ENCODE data around the gene FECH. TPM values are rescaled to one million over a fixed set of nuclear protein-coding genes. Genes with fewer than 3 reads are reported as not detected.
A peak's percentile ranks its signal among the peaks of the same experiment; 100 is the strongest.

Gene FECH
- total and polyA plus RNA-seq, 9 of the 15 experiments (the other 6 are each of a cell fraction or from before 2014, with no cell fraction given) = 19.8 to 170 (median 56.8) TPM

DNA sequence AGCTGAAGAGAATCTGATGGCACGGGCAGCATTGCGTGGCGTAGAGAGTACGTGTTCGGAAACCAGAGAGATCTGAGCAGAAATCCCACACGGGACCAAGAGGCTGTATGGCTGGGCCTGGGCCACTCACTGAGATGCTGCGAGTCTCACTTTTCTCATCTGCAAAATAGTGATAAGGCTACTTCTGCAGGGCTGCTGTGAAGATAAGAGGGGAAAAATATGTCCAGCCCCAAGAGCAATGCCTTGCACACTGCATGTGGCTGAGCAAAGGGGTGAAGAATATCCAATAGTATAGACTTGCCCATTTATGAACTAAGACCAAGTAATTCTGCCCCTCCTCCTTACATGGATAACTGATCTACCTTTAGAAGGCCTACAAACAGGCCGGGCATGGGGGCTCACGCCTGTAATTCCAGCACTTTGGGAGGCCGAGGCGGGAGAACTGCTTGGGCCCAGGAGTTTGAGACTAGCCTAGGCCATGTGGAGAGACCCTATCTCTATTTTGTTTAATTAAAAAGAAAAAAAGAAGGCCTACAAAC lies 3.1 kb downstream of the FECH start (continued):
- TF ChIP-seq ZNF318 (IDR thresholded peaks at IDR 0.05; ENCODE audit: borderline replicate concordance in 1 of 2, low read depth in 1 of 2) (peak in 1 of 2 experiments; percentile 28; a peak in 1 of 4 replicates), ZNF551 (CRISPR knock-in tag; IDR thresholded peaks at IDR 0.05) (no peak), ETV6 (IDR thresholded peaks at IDR 0.05; ENCODE audit: borderline replicate concordance in 1 of 2, low read depth in 2 of 2, low read length in 1 of 2) (no peak), ETV6 (CRISPR knock-in tag; IDR thresholded peaks at IDR 0.05; ENCODE audit: borderline replicate concordance) (no peak), KDM4B (IDR thresholded peaks at IDR 0.05; ENCODE audit: borderline replicate concordance in 2 of 2, low read depth in 1 of 2) (no peak), KLF16 (IDR thresholded peaks at IDR 0.05) (peak; percentile 91), CLOCK (CRISPR knock-in tag; IDR thresholded peaks at IDR 0.05; ENCODE audit: borderline replicate concordance) (no peak), SNAPC5 (CRISPR knock-in tag; IDR thresholded peaks at IDR 0.05) (no peak)
- TF ChIP-seq, protein P1, sequence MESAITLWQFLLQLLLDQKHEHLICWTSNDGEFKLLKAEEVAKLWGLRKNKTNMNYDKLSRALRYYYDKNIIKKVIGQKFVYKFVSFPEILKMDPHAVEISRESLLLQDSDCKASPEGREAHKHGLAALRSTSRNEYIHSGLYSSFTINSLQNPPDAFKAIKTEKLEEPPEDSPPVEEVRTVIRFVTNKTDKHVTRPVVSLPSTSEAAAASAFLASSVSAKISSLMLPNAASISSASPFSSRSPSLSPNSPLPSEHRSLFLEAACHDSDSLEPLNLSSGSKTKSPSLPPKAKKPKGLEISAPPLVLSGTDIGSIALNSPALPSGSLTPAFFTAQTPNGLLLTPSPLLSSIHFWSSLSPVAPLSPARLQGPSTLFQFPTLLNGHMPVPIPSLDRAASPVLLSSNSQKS (CRISPR knock-in tag; IDR thresholded peaks at IDR 0.05) = no peak
- TF ChIP-seq, protein P2, sequence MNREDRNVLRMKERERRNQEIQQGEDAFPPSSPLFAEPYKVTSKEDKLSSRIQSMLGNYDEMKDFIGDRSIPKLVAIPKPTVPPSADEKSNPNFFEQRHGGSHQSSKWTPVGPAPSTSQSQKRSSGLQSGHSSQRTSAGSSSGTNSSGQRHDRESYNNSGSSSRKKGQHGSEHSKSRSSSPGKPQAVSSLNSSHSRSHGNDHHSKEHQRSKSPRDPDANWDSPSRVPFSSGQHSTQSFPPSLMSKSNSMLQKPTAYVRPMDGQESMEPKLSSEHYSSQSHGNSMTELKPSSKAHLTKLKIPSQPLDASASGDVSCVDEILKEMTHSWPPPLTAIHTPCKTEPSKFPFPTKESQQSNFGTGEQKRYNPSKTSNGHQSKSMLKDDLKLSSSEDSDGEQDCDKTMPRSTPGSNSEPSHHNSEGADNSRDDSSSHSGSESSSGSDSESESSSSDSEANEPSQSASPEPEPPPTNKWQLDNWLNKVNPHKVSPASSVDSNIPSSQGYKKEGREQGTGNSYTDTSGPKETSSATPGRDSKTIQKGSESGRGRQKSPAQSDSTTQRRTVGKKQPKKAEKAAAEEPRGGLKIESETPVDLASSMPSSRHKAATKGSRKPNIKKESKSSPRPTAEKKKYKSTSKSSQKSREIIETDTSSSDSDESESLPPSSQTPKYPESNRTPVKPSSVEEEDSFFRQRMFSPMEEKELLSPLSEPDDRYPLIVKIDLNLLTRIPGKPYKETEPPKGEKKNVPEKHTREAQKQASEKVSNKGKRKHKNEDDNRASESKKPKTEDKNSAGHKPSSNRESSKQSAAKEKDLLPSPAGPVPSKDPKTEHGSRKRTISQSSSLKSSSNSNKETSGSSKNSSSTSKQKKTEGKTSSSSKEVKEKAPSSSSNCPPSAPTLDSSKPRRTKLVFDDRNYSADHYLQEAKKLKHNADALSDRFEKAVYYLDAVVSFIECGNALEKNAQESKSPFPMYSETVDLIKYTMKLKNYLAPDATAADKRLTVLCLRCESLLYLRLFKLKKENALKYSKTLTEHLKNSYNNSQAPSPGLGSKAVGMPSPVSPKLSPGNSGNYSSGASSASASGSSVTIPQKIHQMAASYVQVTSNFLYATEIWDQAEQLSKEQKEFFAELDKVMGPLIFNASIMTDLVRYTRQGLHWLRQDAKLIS (CRISPR knock-in tag; IDR thresholded peaks at IDR 0.05) = no peak
